Adrenal gland (tissue), 19 donors: ENCODE measurements around the gene RBM44. TPM values are rescaled to one million over a fixed set of nuclear protein-coding genes. Genes with fewer than 3 reads are reported as not detected.
"Not testable (repeated sequence)": the region's sequence is repeated elsewhere in the genome, so short reads cannot be mapped to it uniquely, and the experiment has no call there.

Experiments
- DNase-seq, 7 donors: peaks; one replicate each; pipeline ENCODE4 v3.0.0-alpha.2; 2019 to 2020
- H3K27ac ChIP-seq, 5 donors: fragments of 200-600 bp; sonication (generic) in 4 of 5; 1 replicate in 3 of 5; 2 replicates in 2 of 5; pipeline versions ENCODE4 v1.5.1 to v1.8.0; 2016 to 2020; ENCODE audit warnings: mild to moderate bottlenecking in 1 of 5
- H3K27me3 ChIP-seq: fragments of 200-600 bp; 2 replicates; pipeline ENCODE4 v1.8.0; 2021
- H3K36me3 ChIP-seq, 2 donors: fragments of 200-600 bp; replicated peaks in 1 of 2; 1 replicate in 1 of 2; 2 replicates in 1 of 2; pipeline versions ENCODE4 v1.5.1 to v1.8.0; 2018 to 2022
- H3K4me1 ChIP-seq, 2 donors: fragments of 200-600 bp; replicated peaks in 1 of 2; 1 replicate in 1 of 2; 2 replicates in 1 of 2; pipeline versions ENCODE4 v1.5.1 to v1.8.0; 2018 to 2021
- H3K4me3 ChIP-seq, 4 donors: fragments of 200-600 bp; sonication (generic) in 3 of 4; one replicate each; pipeline ENCODE4 v1.5.1; 2016 to 2018
- H3K9me3 ChIP-seq, 3 donors: fragments of 200-600 bp; sonication (generic) in 1 of 3; replicated peaks in 1 of 3; 1 replicate in 2 of 3; 2 replicates in 1 of 3; pipeline versions ENCODE4 v1.5.1 to v1.8.0; 2016 to 2021
- POLR2A ChIP-seq, 2 donors: fragments of 450-650 bp; IDR thresholded peaks; one replicate each; pipeline ENCODE4 v1.6.1; 2017; ENCODE audit warnings: antibody characterized with exemption in 2 of 2, mild to moderate bottlenecking in 2 of 2, moderate library complexity in 1 of 2
- WGBS, 4 donors: extraction: QIAGEN DNeasy Blood & Tissue Kit in 2 of 4; methylation state at CpG; one replicate each; pipeline versions ENCODE4 v1.1.5 to v1.1.7; 2013 to 2017; 5-methylcytosine and 5-hydroxymethylcytosine counted together
- intact Hi-C, 2 donors: fragments of 100-400 bp; cut with DNase I; formaldehyde crosslinking; loops; one replicate each; pipeline versions ENCODE4 v1.14.1 to v1.15.0; 2022 to 2023
- long read RNA-seq, 10 donors: library from polyadenylated mRNA in 3 of 10; unstranded in 2 of 10; stranded (forward) in 1 of 10; transcript quantifications; one replicate each; pipeline ENCODE4 v2.0.0 and lab custom pipeline, GENCODE V29; 2021 to 2026
- polyA plus RNA-seq, 3 donors: library from polyadenylated mRNA; stranded (reverse); fragments of 200-250 nt in 2 of 3; fragments of 350-450 nt in 1 of 3; fragmentation: Illumina TruSeq in 1 of 3; extraction: RNeasy Lipid Tissue Mini Kit (QIAGEN cat#74804) in 1 of 3; gene quantifications; one replicate each; pipeline ENCODE4 v1.2.3, GENCODE V29; 2013 to 2014
- total RNA-seq, 9 donors: library from RNA; depleted of rRNA in 4 of 9; stranded (reverse); fragments of >200 nt in 4 of 9; fragments of 120-200 nt in 1 of 9; fragmentation: NEBNext Ultra II Directional in 1 of 9; extraction: Animal tissue kit (Norgen Biotek cat#: 25700) in 1 of 9; gene quantifications; one replicate each; pipeline versions ENCODE4 v1.1.0 to v1.2.4, GENCODE V29; 2013 to 2023
- TF ChIP-seq, protein P1 (sequence below), 6 experiments: fragments of 450-650 bp in 4 of 6; fragments of 200-600 bp in 2 of 6; sonication (generic) in 1 of 6; IDR thresholded peaks; 1 replicate in 5 of 6; 2 replicates in 1 of 6; pipeline versions ENCODE4 v1.5.1 to v1.8.0; 2016 to 2021; ENCODE audit warnings: antibody characterized with exemption in 6 of 6, mild to moderate bottlenecking in 2 of 6, moderate library complexity in 1 of 6
- donor health status: healthy with polysubstance abuse.
- donor health status: Bipolar disorder and iron deficiency.
- donor health status: DM: yes; HTN: yes; CAD: no.
- donor health status: DM: no; HTN: no; CAD: no.
- donor health status: DM: no; HTN: no; CAD: no.
- donor health status: DM: yes; HTN: yes; CAD: no.

The RBM44 gene
- total RNA-seq (under 1 TPM in 8 of 9 donors, not detected in 1; 0.15 to 0.72 (median 0.44) TPM), polyA plus RNA-seq (under 1 TPM; 0.16 to 0.30 (median 0.22) TPM)
- long read RNA-seq, donor 1 = 0 reads
- long read RNA-seq, donor 2 = 0 reads
- long read RNA-seq, donor 3 = 0 reads
- long read RNA-seq, donor 4 = 0 reads
- long read RNA-seq, donor 5 = 0 reads
- long read RNA-seq, donor 6 = 0 reads
- long read RNA-seq, donor 7 = 0 reads
- long read RNA-seq, donor 8 = 0 reads
- long read RNA-seq, donor 9 = 0 reads
- long read RNA-seq, donor 10 = 0 reads

GRCh38 chr2:237798236-237799059, at the start of gene RBM44:
Gene RBM44, plus strand, starts transcription at chr2:237798779. Its CDS starts 14,831 bp downstream, at chr2:237813610.
- Histone ChIP-seq H3K27me3 (no peaks in the 10 kb centered on the region), H3K4me3 (no peak within 1 kb of the TSS), H3K27ac (no peak within 1 kb of the TSS), H3K4me1 (no peaks in the 10 kb centered on the region), H3K36me3 (no peaks in the 10 kb centered on the region), H3K9me3 (no peaks in the 10 kb centered on the region)
- no peak for DNase-seq
- intact Hi-C loops = no loop called here
- no peak for TF ChIP-seq POLR2A (IDR thresholded peaks at IDR 0.05)
- TF ChIP-seq, protein P1, sequence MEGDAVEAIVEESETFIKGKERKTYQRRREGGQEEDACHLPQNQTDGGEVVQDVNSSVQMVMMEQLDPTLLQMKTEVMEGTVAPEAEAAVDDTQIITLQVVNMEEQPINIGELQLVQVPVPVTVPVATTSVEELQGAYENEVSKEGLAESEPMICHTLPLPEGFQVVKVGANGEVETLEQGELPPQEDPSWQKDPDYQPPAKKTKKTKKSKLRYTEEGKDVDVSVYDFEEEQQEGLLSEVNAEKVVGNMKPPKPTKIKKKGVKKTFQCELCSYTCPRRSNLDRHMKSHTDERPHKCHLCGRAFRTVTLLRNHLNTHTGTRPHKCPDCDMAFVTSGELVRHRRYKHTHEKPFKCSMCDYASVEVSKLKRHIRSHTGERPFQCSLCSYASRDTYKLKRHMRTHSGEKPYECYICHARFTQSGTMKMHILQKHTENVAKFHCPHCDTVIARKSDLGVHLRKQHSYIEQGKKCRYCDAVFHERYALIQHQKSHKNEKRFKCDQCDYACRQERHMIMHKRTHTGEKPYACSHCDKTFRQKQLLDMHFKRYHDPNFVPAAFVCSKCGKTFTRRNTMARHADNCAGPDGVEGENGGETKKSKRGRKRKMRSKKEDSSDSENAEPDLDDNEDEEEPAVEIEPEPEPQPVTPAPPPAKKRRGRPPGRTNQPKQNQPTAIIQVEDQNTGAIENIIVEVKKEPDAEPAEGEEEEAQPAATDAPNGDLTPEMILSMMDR (IDR thresholded peaks at IDR 0.05) = no peak
- 73 to 87% (median 75%) methylated on average over 67 to 84 of the region's 84 CpGs for WGBS, 4 donors

- 90 to 97% (median 94%) methylated on average over 11 of the region's 11 CpGs for WGBS, 4 donors
Measured at GRCh38 chr2:237749002-237749401, 49.6 kb upstream of the RBM44 start.

DNA sequence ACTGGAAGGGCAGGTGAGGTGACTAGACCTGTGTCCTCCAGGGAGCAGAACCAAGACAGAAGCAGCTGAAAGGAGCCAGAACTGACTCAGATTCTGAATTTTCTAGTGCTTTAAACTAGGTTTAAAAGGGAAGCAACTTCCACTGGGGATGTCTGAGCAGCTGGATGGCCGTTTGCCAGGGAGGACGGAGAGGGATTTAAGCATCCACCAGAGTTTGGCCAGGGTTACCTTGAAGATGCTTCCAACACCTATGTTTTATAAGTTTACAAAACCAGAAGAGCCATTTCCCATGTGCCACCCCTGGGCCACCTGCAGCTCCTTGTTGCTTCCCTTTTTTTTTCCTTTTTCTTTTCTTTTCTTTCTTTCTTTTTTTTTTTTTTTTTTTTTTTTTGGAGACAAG, 48.6 kb upstream of the RBM44 start:
- no peak for DNase-seq
- TF ChIP-seq, protein P1 (IDR thresholded peaks at IDR 0.05) = no peak
- no peak for TF ChIP-seq POLR2A (IDR thresholded peaks at IDR 0.05)
- no peaks in the 10 kb centered on the region for H3K9me3 ChIP-seq
- no peak overlapping the region for H3K27ac ChIP-seq
- H3K4me3 ChIP-seq = no peak overlapping the region
- intact Hi-C loops = loop anchor here in 1 of 2 donors (5.0 to 10.0 kb wide), 2 partner anchors 78 to 235 kb away; no protein-coding TSS in a partner anchor
- H3K36me3 ChIP-seq = peaks cover 0 to 60% of the 10 kb centered on the region in 2 donors
- H3K4me1 ChIP-seq = peaks cover 0 to 7% of the 10 kb centered on the region in 2 donors
- no peaks in the 10 kb centered on the region for H3K27me3 ChIP-seq
- 81 to 93% (median 86%) methylated on average over 2 of the region's 2 CpGs for WGBS, 4 donors

More at GRCh38 chr2:237749002-237749401, 49.6 kb upstream of the RBM44 start:
- Histone ChIP-seq H3K4me3 (no peak overlapping the region), H3K9me3 (no peaks in the 10 kb centered on the region), H3K27me3 (no peaks in the 10 kb centered on the region), H3K27ac (no peak overlapping the region), H3K36me3 (peaks cover 0 to 50% of the 10 kb centered on the region in 2 donors), H3K4me1 (peaks cover 0 to 2% of the 10 kb centered on the region in 2 donors)
- intact Hi-C loops = loop anchor here in 1 of 2 donors (5.0 to 10.0 kb wide), 2 partner anchors 77 to 234 kb away; no protein-coding TSS in a partner anchor
- TF ChIP-seq, protein P1 (IDR thresholded peaks at IDR 0.05) = no peak
- no peak for TF ChIP-seq POLR2A (IDR thresholded peaks at IDR 0.05)
- no peak for DNase-seq

- H3K9me3 ChIP-seq, H3K4me1 ChIP-seq, intact Hi-C loops, H3K4me3 ChIP-seq, DNase-seq, H3K27me3 ChIP-seq, H3K27ac ChIP-seq: not testable (repeated sequence)
- peaks cover 0 to 64% of the 10 kb centered on the region in 2 donors for H3K36me3 ChIP-seq
- 94 to 97% (median 95%) methylated on average over 15 of the region's 15 CpGs for WGBS, 4 donors
Measured at GRCh38 chr2:237750441-237750840, 48.1 kb upstream of the RBM44 start.
